ENCODE data around the gene ATP8A2.

GRCh38 chr13:25429466-25429865 lies 57.7 kb downstream of the ATP8A2 start:
- no peak for TF ChIP-seq POLR2A (IDR thresholded peaks at IDR 0.05; ENCODE audit: low read depth)
- no peak for TF ChIP-seq EP300 (IDR thresholded peaks at IDR 0.05)
- TF ChIP-seq CTCF (IDR thresholded peaks at IDR 0.05) = no peak
